H9 (cell line): ENCODE data around the gene NFYC. TPM values are rescaled to one million over a fixed set of nuclear protein-coding genes. Genes with fewer than 3 reads are reported as not detected.

Source experiments
- DNase-seq: peaks from one replicate; pipeline ENCODE4 v3.0.0-alpha.2; 2017
- H2AFZ ChIP-seq: one replicate; pipeline ENCODE4 v1.6.1; 2013; ENCODE audit warnings: mild to moderate bottlenecking, low read length, control low read depth, moderate library complexity
- H2AK5ac ChIP-seq: 2 replicates; pipeline ENCODE4 v1.6.1; 2013; ENCODE audit warnings: low read length, control low read depth, mixed read lengths; ENCODE audit not compliant: insufficient read length
- H2BK120ac ChIP-seq: one replicate; pipeline ENCODE4 v1.6.1; 2013; ENCODE audit warnings: low read depth, mild to moderate bottlenecking, low read length, control low read depth, inconsistent platforms; ENCODE audit not compliant: poor library complexity, severe bottlenecking
- H2BK12ac ChIP-seq: 2 replicates; pipeline ENCODE4 v1.6.1; 2013; ENCODE audit warnings: low read length, control low read depth, mixed read lengths, low read depth; ENCODE audit not compliant: insufficient read length
- H2BK15ac ChIP-seq: 2 replicates; pipeline ENCODE4 v1.6.1; 2013; ENCODE audit warnings: low read depth, low read length, control low read depth
- H2BK20ac ChIP-seq: one replicate; pipeline ENCODE4 v1.6.1; 2013; ENCODE audit warnings: low read depth, mild to moderate bottlenecking, low read length, control low read depth, inconsistent platforms; ENCODE audit not compliant: poor library complexity, severe bottlenecking
- H2BK5ac ChIP-seq: 2 replicates; pipeline ENCODE4 v1.6.1; 2013; ENCODE audit warnings: low read length, control low read depth, mixed read lengths; ENCODE audit not compliant: insufficient read length
- H3K14ac ChIP-seq: 2 replicates; pipeline ENCODE4 v1.6.1; 2013; ENCODE audit warnings: low read length, control low read depth; ENCODE audit not compliant: insufficient read depth
- H3K18ac ChIP-seq: 2 replicates; pipeline ENCODE4 v1.6.1; 2013; ENCODE audit warnings: low read depth, mild to moderate bottlenecking, mixed read lengths, low read length, control low read depth; ENCODE audit not compliant: insufficient read length
- H3K23ac ChIP-seq: 2 replicates; pipeline ENCODE4 v1.6.1; 2013; ENCODE audit warnings: low read length, control low read depth, mixed read lengths, low read depth; ENCODE audit not compliant: insufficient read length
- H3K23me2 ChIP-seq: 2 replicates; pipeline ENCODE4 v1.6.1; 2013; ENCODE audit warnings: low read depth, mild to moderate bottlenecking, mixed read lengths, low read length, control low read depth; ENCODE audit not compliant: insufficient read length, poor library complexity, severe bottlenecking
- H3K27ac ChIP-seq: 2 replicates; pipeline ENCODE4 v1.5.1; 2013; ENCODE audit warnings: low read length, control low read depth, mixed read lengths, low read depth; ENCODE audit not compliant: insufficient read length
- H3K27me3 ChIP-seq: 2 replicates; pipeline ENCODE4 v1.6.1; 2013; ENCODE audit warnings: low read length, control low read depth, inconsistent platforms; ENCODE audit not compliant: insufficient read depth
- H3K4ac ChIP-seq: 2 replicates; pipeline ENCODE4 v1.6.1; 2013; ENCODE audit warnings: low read depth, mild to moderate bottlenecking, control low read depth, inconsistent platforms, low read length, moderate library complexity
- H3K4me1 ChIP-seq: 2 replicates; pipeline ENCODE4 v1.6.1; 2013; ENCODE audit warnings: low read length, control low read depth, inconsistent platforms; ENCODE audit not compliant: insufficient read depth
- H3K4me2 ChIP-seq: 2 replicates; pipeline ENCODE4 v1.6.1; 2013; ENCODE audit warnings: low read length, control low read depth, mixed read lengths; ENCODE audit not compliant: insufficient read length, insufficient read depth
- H3K56ac ChIP-seq: 2 replicates; pipeline ENCODE4 v1.6.1; 2013; ENCODE audit warnings: low read depth, mild to moderate bottlenecking, mixed read lengths, low read length, control low read depth; ENCODE audit not compliant: insufficient read length
- H3K79me1 ChIP-seq: 2 replicates; pipeline ENCODE4 v1.6.1; 2013; ENCODE audit warnings: low read depth, mild to moderate bottlenecking, moderate library complexity, low read length, control low read depth, inconsistent platforms; ENCODE audit not compliant: insufficient read depth, poor library complexity, severe bottlenecking
- H3K79me2 ChIP-seq: 2 replicates; pipeline ENCODE4 v1.6.1; 2013; ENCODE audit warnings: low read length, control low read depth, inconsistent platforms; ENCODE audit not compliant: insufficient read depth
- H3K9ac ChIP-seq: 2 replicates; pipeline ENCODE4 v1.6.1; 2013; ENCODE audit warnings: low read length, control low read depth, mixed read lengths; ENCODE audit not compliant: insufficient read length; ENCODE audit errors: extremely low read depth
- H3K9me3 ChIP-seq: one replicate; pipeline ENCODE4 v1.6.1; 2013; ENCODE audit warnings: low read depth, low read length, inconsistent platforms; ENCODE audit not compliant: control insufficient read depth
- H3T11ph ChIP-seq: one replicate; pipeline ENCODE4 v1.6.1; 2013; ENCODE audit warnings: mild to moderate bottlenecking, low read length, control low read depth, inconsistent platforms
- H4K20me1 ChIP-seq: one replicate; pipeline ENCODE4 v1.6.1; 2013; ENCODE audit not compliant: control insufficient read depth, insufficient read length, insufficient read depth
- H4K5ac ChIP-seq: 2 replicates; pipeline ENCODE4 v1.6.1; 2013; ENCODE audit warnings: low read depth, mild to moderate bottlenecking, mixed read lengths, low read length, control low read depth; ENCODE audit not compliant: insufficient read length
- H4K8ac ChIP-seq: replicated peaks from 2 replicates; pipeline ENCODE4 v1.6.1; 2013; ENCODE audit warnings: low read length, control low read depth, mixed read lengths, low read depth; ENCODE audit not compliant: insufficient read length
- H4K91ac ChIP-seq: 2 replicates; pipeline ENCODE4 v1.6.1; 2013; ENCODE audit warnings: low read depth, mild to moderate bottlenecking, moderate library complexity, mixed read lengths, low read length, control low read depth; ENCODE audit not compliant: insufficient read length
- H3K27ac Mint-ChIP-seq, 3 experiments: 2 replicates in 2 of 3; 3 replicates in 1 of 3; pipeline ENCODE4 v1.8.0; 2020 to 2021; ENCODE audit warnings: mixed read lengths in 3 of 3, mild to moderate bottlenecking in 1 of 3, moderate library complexity in 1 of 3
- H3K27me3 Mint-ChIP-seq: 2 replicates; pipeline ENCODE4 v1.8.0; 2021; ENCODE audit warnings: low read depth, mild to moderate bottlenecking, moderate library complexity, mixed read lengths
- H3K36me3 Mint-ChIP-seq, 3 experiments: 2 replicates in 2 of 3; 3 replicates in 1 of 3; pipeline ENCODE4 v1.8.0; 2020 to 2021; ENCODE audit warnings: low read depth in 3 of 3, mixed read lengths in 3 of 3; ENCODE audit not compliant: insufficient read depth in 1 of 3
- H3K4me1 Mint-ChIP-seq, 2 experiments: 2 replicates each; pipeline ENCODE4 v1.8.0; 2020; ENCODE audit warnings: mixed read lengths in 2 of 2
- H3K4me3 Mint-ChIP-seq, 2 experiments: 2 replicates in 1 of 2; 3 replicates in 1 of 2; pipeline ENCODE4 v1.8.0; 2020 to 2021; ENCODE audit warnings: mild to moderate bottlenecking in 2 of 2, mixed read lengths in 2 of 2, moderate library complexity in 1 of 2
- H3K9me3 Mint-ChIP-seq, 2 experiments: 2 replicates in 1 of 2; 3 replicates in 1 of 2; pipeline ENCODE4 v1.8.0; 2020; ENCODE audit warnings: mild to moderate bottlenecking in 2 of 2, mixed read lengths in 2 of 2, moderate library complexity in 1 of 2
- WGBS: extraction: QIAGEN DNeasy Blood & Tissue Kit; methylation state at CpG from one replicate; pipeline ENCODE4 v1.1.7; 2013; ENCODE audit warnings: missing lambda C conversion rate, low lambda C conversion rate, mixed read lengths; ENCODE audit not compliant: insufficient read length; ENCODE audit errors: extremely low coverage; 5-methylcytosine and 5-hydroxymethylcytosine counted together
- total RNA-seq: library from RNA; stranded (reverse); gene quantifications from 2 replicates; pipeline ENCODE4 v1.2.1, GENCODE V29; 2021
- TF ChIP-seq, protein P1 (sequence below): fragments of 200-600 bp; sonication (generic); conservative IDR thresholded peaks from 3 replicates; pipeline ENCODE4 v1.8.0; 2021; ENCODE audit warnings: antibody characterized with exemption, mild to moderate bottlenecking

Gene NFYC
- total RNA-seq, 1 experiment from 2014 or later, result 54.7 TPM

DNA sequence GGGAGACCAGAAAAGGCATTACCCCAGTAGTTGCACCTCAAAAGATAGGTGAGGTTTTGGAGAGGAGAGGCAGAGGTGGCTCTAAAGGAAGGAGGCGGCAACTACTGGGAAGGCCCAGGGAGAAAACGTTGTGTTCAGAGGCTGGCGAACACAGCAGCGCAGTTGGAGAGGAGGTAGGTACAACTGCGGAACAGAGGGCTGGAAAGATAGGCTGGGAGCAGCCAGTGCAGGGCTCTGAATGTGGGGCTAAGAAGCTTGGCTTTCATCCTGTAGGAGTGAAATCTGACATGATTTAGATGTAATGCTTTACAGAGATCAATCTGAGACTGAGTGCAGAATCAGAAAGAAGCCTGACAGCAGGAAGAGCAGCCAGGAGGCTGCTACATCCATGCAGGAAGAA, 39.0 kb upstream of the NFYC start:
- Histone ChIP-seq H3K79me2 (no peaks in the 10 kb centered on the region), H2BK5ac (no peak overlapping the region), H2BK120ac (no peak overlapping the region), H3K9me3 (no peaks in the 10 kb centered on the region), H3K27ac (no peak overlapping the region), H3K9ac (no peak overlapping the region), H3K4me1 (peaks cover 5% of the 10 kb centered on the region; the same call in 1 of the 2 replicates), H2AFZ (no peak overlapping the region), H3K23ac (no peak overlapping the region), H3K27me3 (no peaks in the 10 kb centered on the region), H2BK12ac (no peak overlapping the region), H2AK5ac (no peak overlapping the region), H3K4me2 (no peak overlapping the region), H4K5ac (no peak overlapping the region), H3K23me2 (no peaks in the 10 kb centered on the region), H4K8ac (no peak overlapping the region), H2BK20ac (no peak overlapping the region), H3K79me1 (no peaks in the 10 kb centered on the region), H3K56ac (no peak overlapping the region), H4K20me1 (no peaks in the 10 kb centered on the region), H3K18ac (no peak overlapping the region), H4K91ac (no peak overlapping the region), H3K4ac (no peak overlapping the region), H2BK15ac (no peak overlapping the region), H3K14ac (no peak overlapping the region), H3T11ph (no peak overlapping the region)
- TF ChIP-seq, protein P1, sequence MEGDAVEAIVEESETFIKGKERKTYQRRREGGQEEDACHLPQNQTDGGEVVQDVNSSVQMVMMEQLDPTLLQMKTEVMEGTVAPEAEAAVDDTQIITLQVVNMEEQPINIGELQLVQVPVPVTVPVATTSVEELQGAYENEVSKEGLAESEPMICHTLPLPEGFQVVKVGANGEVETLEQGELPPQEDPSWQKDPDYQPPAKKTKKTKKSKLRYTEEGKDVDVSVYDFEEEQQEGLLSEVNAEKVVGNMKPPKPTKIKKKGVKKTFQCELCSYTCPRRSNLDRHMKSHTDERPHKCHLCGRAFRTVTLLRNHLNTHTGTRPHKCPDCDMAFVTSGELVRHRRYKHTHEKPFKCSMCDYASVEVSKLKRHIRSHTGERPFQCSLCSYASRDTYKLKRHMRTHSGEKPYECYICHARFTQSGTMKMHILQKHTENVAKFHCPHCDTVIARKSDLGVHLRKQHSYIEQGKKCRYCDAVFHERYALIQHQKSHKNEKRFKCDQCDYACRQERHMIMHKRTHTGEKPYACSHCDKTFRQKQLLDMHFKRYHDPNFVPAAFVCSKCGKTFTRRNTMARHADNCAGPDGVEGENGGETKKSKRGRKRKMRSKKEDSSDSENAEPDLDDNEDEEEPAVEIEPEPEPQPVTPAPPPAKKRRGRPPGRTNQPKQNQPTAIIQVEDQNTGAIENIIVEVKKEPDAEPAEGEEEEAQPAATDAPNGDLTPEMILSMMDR, result no peak
- peaks cover 12 to 19% of the 10 kb centered on the region in 2 experiments for H3K4me1 Mint-ChIP-seq
- no CpG with 5 or more reads among the region's 5 CpGs for WGBS
- no peaks in the 10 kb centered on the region for H3K9me3 Mint-ChIP-seq
- no peaks in the 10 kb centered on the region; the same call in 1 of the 2 replicates for H3K27me3 Mint-ChIP-seq
- no peak overlapping the region for H3K4me3 Mint-ChIP-seq
- H3K27ac Mint-ChIP-seq, result no peak overlapping the region
- no peak for DNase-seq
- no peaks in the 10 kb centered on the region for H3K36me3 Mint-ChIP-seq
